ENCODE measurements around the gene NCOA1. TPM values are rescaled to one million over a fixed set of nuclear protein-coding genes. Genes with fewer than 3 reads are reported as not detected.
A peak's percentile ranks its signal among the peaks of the same experiment; 100 is the strongest.

Gene NCOA1
- total RNA-seq, 8 experiments from 2014 or later, result 18.7 to 65.8 (median 22.0) TPM

DNA sequence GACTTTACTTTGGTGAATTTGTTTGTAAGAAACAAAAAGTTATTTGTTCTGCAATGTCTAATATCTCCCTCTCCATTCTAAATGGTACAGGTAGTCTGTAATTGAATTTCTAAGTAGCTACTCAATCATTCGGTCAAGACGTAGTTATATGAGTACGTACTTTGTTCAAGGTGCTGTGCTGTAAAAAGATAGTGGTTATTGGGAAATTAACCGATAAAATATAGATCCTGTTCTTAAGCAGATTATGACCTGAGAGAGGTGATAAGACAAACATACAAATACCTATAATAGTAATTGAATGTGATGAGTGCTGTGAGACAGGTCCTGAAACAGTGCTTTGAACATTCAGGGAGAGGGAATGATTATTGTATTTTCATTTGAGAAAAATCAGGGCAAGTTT is 7.1 kb downstream of the NCOA1 start:
- ATAC-seq (replicated peaks in 6 of 8), result no peak

DNA sequence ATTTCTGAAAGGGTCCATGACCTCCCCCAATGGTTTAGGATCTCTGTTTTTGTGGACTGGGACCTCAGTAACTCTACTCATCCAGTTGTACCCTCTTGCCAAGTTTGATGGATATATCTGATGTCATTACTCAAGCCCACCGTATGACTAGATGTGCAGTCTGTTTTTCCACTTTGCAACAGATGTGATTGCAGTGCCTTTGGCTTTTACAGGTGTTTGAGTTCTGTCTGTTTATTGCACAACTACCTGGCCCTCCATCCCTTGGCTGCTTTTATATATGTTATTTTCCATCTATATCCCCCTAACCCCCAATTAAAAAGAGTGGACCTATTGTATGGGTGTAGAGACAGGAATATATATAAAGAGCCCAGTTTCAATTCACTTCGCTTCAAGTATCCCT is 10.8 kb downstream of the NCOA1 start:
- WGBS, 10 experiments, result 40 to 100% (median 72%) methylated on average over 1 to 2 of the region's 2 CpGs; no CpG with 5 or more reads in 2 of the 10 experiments
- in situ Hi-C loops (cut with MboI; ENCODE audit: low pct_unique_long_range_greater_than_20kb in 2 of 9, low sequenced_read_pairs in 9 of 9, unreplicated experiment in 9 of 9), result no loop called here
- Histone ChIP-seq H3K27ac (no peak overlapping the region), H3K4me1 (replicated peaks in 1 of 2) (peaks cover 0 to 4% of the 10 kb centered on the region in 2 donors), H3K4me3 (no peak overlapping the region)
- no peak for ATAC-seq (replicated peaks in 6 of 8)

More for the DNA sequence above, 7.1 kb downstream of the NCOA1 start:
- in situ Hi-C loops (cut with MboI; ENCODE audit: low pct_unique_long_range_greater_than_20kb in 2 of 9, low sequenced_read_pairs in 9 of 9, unreplicated experiment in 9 of 9), result no loop called here
- WGBS, 10 experiments, result 89 to 100% (median 98%) methylated on average over 2 to 4 of the region's 4 CpGs; no CpG with 5 or more reads in 3 of the 10 experiments
- Histone ChIP-seq H3K4me1 (replicated peaks in 1 of 2) (peaks cover 13 to 18% of the 10 kb centered on the region in 2 donors), H3K27ac (no peak overlapping the region), H3K4me3 (no peak overlapping the region)

DNA sequence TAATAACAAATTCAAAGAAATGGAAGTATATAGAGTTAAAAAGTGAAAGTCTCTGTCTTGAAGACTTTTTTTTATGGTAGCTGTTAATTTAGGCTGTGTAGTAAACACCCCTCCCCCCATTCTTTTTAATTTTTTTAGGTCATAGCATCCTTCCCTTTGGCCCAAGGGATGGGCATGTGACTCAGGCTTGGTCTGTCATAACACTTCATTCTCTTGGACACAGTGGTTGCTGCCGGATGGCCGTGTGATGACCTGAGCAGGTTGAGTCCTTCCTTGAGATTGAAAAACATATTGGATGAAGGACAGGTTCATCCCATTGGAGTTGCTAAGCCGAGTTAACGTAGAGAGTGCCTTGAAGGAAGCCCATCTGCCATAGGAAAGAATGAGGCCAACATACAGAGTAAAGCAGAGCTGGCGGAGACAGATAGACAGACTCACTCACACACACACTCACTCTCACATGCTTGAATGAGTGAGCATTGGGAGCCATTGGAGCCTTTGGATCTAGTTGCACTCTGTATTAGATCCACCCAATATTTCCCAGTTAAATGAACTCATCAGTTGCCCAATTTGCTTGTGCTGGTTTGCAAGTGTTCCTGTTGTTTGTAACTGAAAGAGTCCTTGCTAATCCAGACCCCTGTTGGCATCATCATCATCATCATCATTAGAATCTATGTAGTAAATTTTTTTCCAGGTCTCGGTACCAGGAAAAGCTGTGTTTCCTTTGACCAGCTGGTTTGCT is 14.7 kb downstream of the NCOA1 start:
- Histone ChIP-seq H3K4me3 (no peak overlapping the region), H3K4me1 (replicated peaks in 1 of 2) (peaks cover 0 to 4% of the 10 kb centered on the region in 2 donors), H3K27ac (no peak overlapping the region)
- in situ Hi-C loops (cut with MboI; ENCODE audit: low pct_unique_long_range_greater_than_20kb in 2 of 9, low sequenced_read_pairs in 9 of 9, unreplicated experiment in 9 of 9), result no loop called here
- ATAC-seq (replicated peaks in 6 of 8), result no peak
- 92 to 100% (median 95%) methylated on average over 1 to 5 of the region's 6 CpGs; no CpG with 5 or more reads in 2 of the 10 experiments for WGBS, 10 experiments

DNA sequence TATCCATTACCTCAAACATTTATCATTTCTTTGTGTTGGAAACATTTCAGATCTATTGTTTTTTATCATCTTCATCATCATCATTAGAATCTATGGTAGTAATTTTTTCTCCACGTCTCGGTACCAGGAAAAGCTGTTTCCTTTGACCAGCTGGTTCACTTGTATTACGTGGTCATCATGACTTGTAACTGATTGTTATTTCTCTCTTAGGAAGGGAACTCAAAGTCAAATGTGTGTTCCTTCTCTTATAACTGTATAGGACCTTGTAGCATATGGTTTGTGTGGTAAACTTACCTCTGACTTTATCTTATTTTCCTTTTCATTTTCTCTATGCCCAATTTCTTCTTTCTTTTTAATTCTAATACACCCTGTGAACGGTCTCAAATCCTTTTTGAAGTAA is 16.5 kb downstream of the NCOA1 start:
- Histone ChIP-seq H3K4me1 (replicated peaks in 1 of 2) (no peaks in the 10 kb centered on the region), H3K4me3 (no peak overlapping the region), H3K27ac (no peak overlapping the region)
- in situ Hi-C loops (cut with MboI; ENCODE audit: low pct_unique_long_range_greater_than_20kb in 2 of 9, low sequenced_read_pairs in 9 of 9, unreplicated experiment in 9 of 9), result no loop called here
- ATAC-seq (replicated peaks in 6 of 8), result no peak
- WGBS, 10 experiments, result 53 to 100% (median 93%) methylated on average over 1 to 4 of the region's 4 CpGs; no CpG with 5 or more reads in 1 of the 10 experiments

DNA sequence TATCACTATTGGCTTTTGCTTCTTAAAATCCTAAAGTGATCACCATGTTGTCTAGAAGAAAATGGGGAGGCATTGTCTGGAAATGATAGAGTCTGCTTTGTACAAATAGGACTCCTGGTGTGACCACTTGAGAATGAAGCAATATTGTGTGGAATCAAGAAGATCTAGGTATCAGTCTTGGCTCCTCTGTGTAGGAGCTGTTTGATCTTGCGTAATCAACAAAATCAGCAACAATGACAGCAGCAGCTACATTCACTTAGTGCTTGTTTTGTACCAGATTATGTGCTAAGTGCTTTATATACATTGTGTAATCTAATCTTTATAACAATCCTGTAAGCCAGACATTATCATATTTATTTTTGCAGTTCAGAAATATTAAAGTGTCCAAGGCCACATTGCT is 17.8 kb downstream of the NCOA1 start:
- in situ Hi-C loops (cut with MboI; ENCODE audit: low pct_unique_long_range_greater_than_20kb in 2 of 9, low sequenced_read_pairs in 9 of 9, unreplicated experiment in 9 of 9), result no loop called here
- Histone ChIP-seq H3K4me3 (no peak overlapping the region), H3K4me1 (replicated peaks in 1 of 2) (no peaks in the 10 kb centered on the region), H3K27ac (no peak overlapping the region)
- WGBS, 10 experiments, result 80 to 100% (median 100%) methylated on average over 1 of the region's 1 CpG; no CpG with 5 or more reads in 2 of the 10 experiments
- ATAC-seq (replicated peaks in 6 of 8), result no peak

DNA sequence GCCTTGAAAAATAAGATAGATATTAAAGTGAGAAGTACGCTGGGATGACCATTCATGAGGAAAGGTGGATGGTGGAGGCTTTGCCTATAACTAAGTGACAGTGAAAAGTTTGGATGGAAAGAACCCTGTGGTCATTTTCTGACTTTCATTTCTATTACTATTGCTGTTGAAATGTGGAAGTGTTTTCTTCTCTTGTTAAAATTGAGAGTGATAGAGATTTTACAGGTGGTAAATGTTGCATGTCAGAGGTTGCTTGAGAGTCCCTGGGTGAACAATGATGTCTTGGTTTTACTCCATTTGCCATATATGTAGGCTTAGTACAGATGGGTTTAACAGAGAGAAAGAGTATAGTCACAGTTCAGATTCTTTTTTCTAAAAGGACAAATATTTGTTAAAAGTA is 18.4 kb downstream of the NCOA1 start:
- no peak for ATAC-seq (replicated peaks in 6 of 8)
- Histone ChIP-seq H3K27ac (no peak overlapping the region), H3K4me1 (replicated peaks in 1 of 2) (no peaks in the 10 kb centered on the region), H3K4me3 (no peak overlapping the region)
- in situ Hi-C loops (cut with MboI; ENCODE audit: low pct_unique_long_range_greater_than_20kb in 2 of 9, low sequenced_read_pairs in 9 of 9, unreplicated experiment in 9 of 9), result no loop called here
- 80 to 100% (median 86%) methylated on average over 1 of the region's 1 CpG; no CpG with 5 or more reads in 3 of the 10 experiments for WGBS, 10 experiments

DNA sequence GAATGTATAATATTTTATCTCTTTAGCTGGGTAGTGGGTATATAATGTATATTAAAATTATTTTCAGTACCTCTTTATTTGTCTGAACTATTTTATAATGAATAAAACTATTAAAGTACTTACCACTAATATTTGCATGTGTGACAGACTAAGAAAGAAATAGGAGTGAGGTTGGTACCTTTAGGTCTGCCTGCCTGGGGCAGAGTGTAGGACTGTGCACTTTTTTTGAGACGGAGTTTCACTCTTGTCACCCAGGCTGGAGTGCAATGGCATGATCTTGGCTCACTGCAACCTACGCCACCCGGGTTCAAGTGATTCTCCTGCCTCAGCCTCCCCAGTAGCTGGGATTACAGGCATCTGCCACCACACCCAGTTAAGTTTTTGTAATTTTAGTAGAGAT is 18.8 kb downstream of the NCOA1 start:
- Histone ChIP-seq H3K27ac (no peak overlapping the region), H3K4me1 (replicated peaks in 1 of 2) (no peaks in the 10 kb centered on the region), H3K4me3 (no peak overlapping the region)
- WGBS, 10 experiments, result 65 to 100% (median 100%) methylated on average over 1 to 3 of the region's 3 CpGs; no CpG with 5 or more reads in 5 of the 10 experiments
- no peak for ATAC-seq (replicated peaks in 6 of 8)
- in situ Hi-C loops (cut with MboI; ENCODE audit: low pct_unique_long_range_greater_than_20kb in 2 of 9, low sequenced_read_pairs in 9 of 9, unreplicated experiment in 9 of 9), result no loop called here

DNA sequence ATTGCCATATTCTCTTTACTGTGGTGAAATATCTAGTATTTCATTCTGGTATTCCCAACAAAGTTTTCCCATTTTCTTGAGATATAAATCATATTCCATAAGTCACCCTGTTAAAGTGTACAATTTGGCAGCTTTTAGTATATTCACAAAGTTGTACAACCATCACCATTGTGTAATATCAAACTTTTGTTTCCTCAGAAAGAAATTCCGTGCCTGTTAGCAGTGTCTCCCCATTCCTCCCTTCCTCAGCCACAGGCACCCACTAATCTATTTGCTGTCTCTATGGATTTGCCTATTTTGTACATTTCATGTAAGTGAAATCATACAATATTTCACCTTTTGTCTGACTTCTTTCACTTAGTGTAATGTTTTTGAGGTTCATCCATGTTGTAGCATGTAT is 19.7 kb downstream of the NCOA1 start:
- H3K4me1 ChIP-seq (replicated peaks in 1 of 2), result no peaks in the 10 kb centered on the region
- WGBS, 10 experiments, result 75 to 100% (median 100%) methylated on average over 1 of the region's 1 CpG; no CpG with 5 or more reads in 3 of the 10 experiments
- ATAC-seq (replicated peaks in 6 of 8), result peak in 1 of 8 experiments; percentile 35
- H3K4me3 ChIP-seq, result no peak overlapping the region
- in situ Hi-C loops (cut with MboI; ENCODE audit: low pct_unique_long_range_greater_than_20kb in 2 of 9, low sequenced_read_pairs in 9 of 9, unreplicated experiment in 9 of 9), result no loop called here
- no peak overlapping the region for H3K27ac ChIP-seq

DNA sequence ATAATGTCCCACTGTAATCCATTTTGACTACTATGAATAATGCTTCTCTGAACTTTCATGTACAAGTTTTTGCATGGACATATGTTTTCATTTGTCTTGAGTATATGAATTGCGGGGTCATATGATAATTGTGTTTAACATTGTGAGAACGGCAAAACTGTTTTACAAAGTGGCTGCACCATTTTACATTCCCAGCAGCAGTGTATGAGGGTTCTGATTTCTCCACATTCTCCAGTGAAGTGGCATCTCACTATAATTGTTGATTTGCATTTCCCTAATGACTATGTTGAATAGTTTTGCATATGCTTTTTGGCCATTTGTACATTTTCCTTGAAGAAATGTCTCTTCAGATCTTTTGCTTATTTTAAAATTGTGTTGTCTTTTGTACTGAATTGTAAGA is 20.1 kb downstream of the NCOA1 start:
- H3K4me1 ChIP-seq (replicated peaks in 1 of 2), result no peaks in the 10 kb centered on the region
- WGBS, 10 experiments, result 0 to 100% (median 58%) methylated on average over 2 of the region's 2 CpGs; no CpG with 5 or more reads in 1 of the 10 experiments
- no peak overlapping the region for H3K27ac ChIP-seq
- peak in 3 of 8 experiments; percentile 42 to 92 (median 57) for ATAC-seq (replicated peaks in 6 of 8)
- in situ Hi-C loops (cut with MboI; ENCODE audit: low pct_unique_long_range_greater_than_20kb in 2 of 9, low sequenced_read_pairs in 9 of 9, unreplicated experiment in 9 of 9), result no loop called here
- no peak overlapping the region for H3K4me3 ChIP-seq

DNA sequence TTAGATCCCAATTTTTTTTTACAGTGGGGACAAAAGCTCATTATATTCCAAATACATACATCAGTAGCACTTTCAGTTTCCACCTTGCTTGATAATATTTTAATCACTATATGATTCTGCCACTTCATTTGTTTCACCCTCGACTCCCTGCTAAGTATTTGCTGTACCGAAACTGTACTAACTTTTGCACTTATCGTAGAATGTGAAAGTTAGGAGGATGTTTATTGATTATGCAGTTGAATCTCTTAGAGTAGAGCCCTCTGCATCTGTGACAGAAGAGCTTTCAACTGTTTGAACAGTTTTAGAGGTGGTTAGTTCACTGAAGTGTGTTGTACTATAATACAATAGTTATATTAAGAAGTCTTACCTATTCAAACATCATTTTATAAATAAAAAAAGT is 20.8 kb downstream of the NCOA1 start:
- 80 to 100% (median 93%) methylated on average over 1 to 3 of the region's 3 CpGs; no CpG with 5 or more reads in 2 of the 10 experiments for WGBS, 10 experiments
- no peak overlapping the region for H3K4me3 ChIP-seq
- no peaks in the 10 kb centered on the region for H3K4me1 ChIP-seq (replicated peaks in 1 of 2)
- no peak overlapping the region for H3K27ac ChIP-seq
- in situ Hi-C loops (cut with MboI; ENCODE audit: low pct_unique_long_range_greater_than_20kb in 2 of 9, low sequenced_read_pairs in 9 of 9, unreplicated experiment in 9 of 9), result no loop called here
- no peak for ATAC-seq (replicated peaks in 6 of 8)

DNA sequence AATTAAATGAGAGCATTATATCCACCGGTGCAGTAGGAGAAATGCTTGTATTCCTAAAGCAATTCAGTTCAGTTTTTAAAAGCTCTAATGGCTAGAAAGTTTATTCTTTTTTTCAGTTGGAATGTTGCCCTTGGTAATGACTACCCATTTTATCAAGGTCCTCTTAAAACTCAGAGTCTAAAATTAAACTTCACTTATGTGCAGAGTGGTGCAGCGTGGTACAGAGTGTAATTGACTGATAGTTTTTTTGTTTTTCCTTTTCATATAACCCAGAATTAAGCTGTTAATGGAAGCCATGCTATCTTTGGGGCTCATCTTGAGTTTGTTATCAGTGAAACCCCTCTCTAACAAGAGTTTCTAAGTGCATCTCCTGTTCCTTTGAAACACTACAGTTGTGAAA is 21.4 kb downstream of the NCOA1 start:
- WGBS, 10 experiments, result 42 to 100% (median 100%) methylated on average over 1 to 2 of the region's 2 CpGs; no CpG with 5 or more reads in 1 of the 10 experiments
- no peak for ATAC-seq (replicated peaks in 6 of 8)
- H3K4me1 ChIP-seq (replicated peaks in 1 of 2), result no peaks in the 10 kb centered on the region
- no peak overlapping the region for H3K4me3 ChIP-seq
- H3K27ac ChIP-seq, result no peak overlapping the region
- in situ Hi-C loops (cut with MboI; ENCODE audit: low pct_unique_long_range_greater_than_20kb in 2 of 9, low sequenced_read_pairs in 9 of 9, unreplicated experiment in 9 of 9), result no loop called here

DNA sequence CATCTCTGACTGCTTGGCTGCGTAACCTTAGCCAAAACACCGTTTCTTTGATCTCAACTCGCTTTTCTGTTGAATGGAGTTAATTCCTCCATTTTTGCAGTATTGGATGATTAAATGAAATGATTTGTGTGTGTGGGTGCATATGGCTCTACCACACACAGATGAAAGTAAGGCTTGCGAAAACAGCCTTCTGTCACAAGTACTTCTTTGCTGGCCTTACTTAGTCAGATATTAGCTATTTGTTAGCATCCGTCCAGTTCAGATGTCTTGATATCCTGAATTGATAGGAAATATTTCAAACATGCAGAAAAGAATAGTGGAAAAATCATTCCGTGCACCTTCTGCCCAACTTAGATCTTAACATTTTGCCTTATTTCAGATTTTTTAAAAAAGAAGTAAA is 21.8 kb downstream of the NCOA1 start:
- Histone ChIP-seq H3K4me1 (replicated peaks in 1 of 2) (no peaks in the 10 kb centered on the region), H3K4me3 (no peak overlapping the region), H3K27ac (no peak overlapping the region)
- in situ Hi-C loops (cut with MboI; ENCODE audit: low pct_unique_long_range_greater_than_20kb in 2 of 9, low sequenced_read_pairs in 9 of 9, unreplicated experiment in 9 of 9), result no loop called here
- no peak for ATAC-seq (replicated peaks in 6 of 8)
- WGBS, 10 experiments, result 69 to 100% (median 90%) methylated on average over 2 to 6 of the region's 6 CpGs; no CpG with 5 or more reads in 1 of the 10 experiments

DNA sequence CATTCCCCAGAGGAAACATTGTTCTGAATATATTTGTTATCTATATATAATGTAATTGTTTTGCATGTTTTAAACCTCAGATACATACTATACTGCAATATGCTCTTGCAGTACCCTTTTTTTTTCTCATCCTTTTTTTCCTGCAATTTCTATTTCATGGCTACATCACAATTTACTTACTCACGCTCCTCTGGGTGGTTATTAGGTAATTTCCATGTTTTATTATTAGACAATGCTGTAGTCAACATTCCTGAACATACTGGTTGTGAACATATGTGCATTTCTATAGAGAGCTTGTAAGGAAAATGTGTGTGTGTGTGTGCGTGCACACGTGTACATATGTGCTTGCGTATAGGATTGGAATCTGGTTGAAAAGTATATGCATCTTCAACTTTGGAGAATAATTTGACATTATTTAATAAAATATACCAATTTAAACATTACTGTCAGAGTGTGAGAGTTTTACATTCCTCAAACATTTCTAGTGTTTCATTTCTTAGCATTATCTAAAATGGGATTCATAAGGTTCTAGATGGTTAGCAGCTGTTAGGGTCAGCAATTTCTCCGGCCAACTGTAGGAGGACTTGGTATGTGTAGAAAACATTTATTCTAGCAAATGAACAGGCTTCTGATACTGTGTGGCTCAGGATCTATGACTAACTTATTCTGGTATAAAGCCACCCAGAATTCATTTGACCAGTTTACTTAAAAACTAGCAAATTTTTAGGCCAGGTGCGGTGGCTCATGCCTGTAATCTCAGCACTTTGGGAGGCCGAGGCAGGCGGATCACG is 22.4 kb downstream of the NCOA1 start:
- no peak overlapping the region for H3K27ac ChIP-seq
- WGBS, 10 experiments, result 23 to 100% (median 95%) methylated on average over 1 to 8 of the region's 9 CpGs
- H3K4me3 ChIP-seq, result no peak overlapping the region
- no peaks in the 10 kb centered on the region for H3K4me1 ChIP-seq (replicated peaks in 1 of 2)
- in situ Hi-C loops (cut with MboI; ENCODE audit: low pct_unique_long_range_greater_than_20kb in 2 of 9, low sequenced_read_pairs in 9 of 9, unreplicated experiment in 9 of 9), result no loop called here
- no peak for ATAC-seq (replicated peaks in 6 of 8)
